SU-DHL-6 (cell line): Measurements from ENCODE around the gene TIGD1.

ENCODE experiments used
- H2AFZ ChIP-seq: fragments of 200-600 bp; sonication (generic); 2 replicates; pipeline ENCODE4 v1.6.1; 2014; ENCODE audit warnings: low read depth, mild to moderate bottlenecking, moderate library complexity, mixed read lengths, antibody characterized with exemption, low read length; ENCODE audit not compliant: severe bottlenecking
- H3F3A ChIP-seq: fragments of 200-600 bp; shearing (Covaris generic); 2 replicates; pipeline ENCODE4 v1.6.0; 2016; ENCODE audit warnings: antibody characterized with exemption, mild to moderate bottlenecking; ENCODE audit not compliant: insufficient read depth
- H3K27ac ChIP-seq: fragments of 200-600 bp; sonication (generic); 2 replicates; pipeline ENCODE4 v1.5.1; 2016; ENCODE audit warnings: low read depth, mild to moderate bottlenecking, low read length, moderate library complexity, mixed read lengths
- H3K27me3 ChIP-seq: fragments of 200-600 bp; sonication (generic), shearing (Covaris generic); 2 replicates; pipeline ENCODE4 v1.6.0; 2014; ENCODE audit warnings: mild to moderate bottlenecking, low read length
- H3K36me3 ChIP-seq: fragments of 200-600 bp; sonication (generic); 2 replicates; pipeline ENCODE4 v1.6.1; 2014; ENCODE audit warnings: mild to moderate bottlenecking, low read length, mixed read lengths
- H3K4me2 ChIP-seq: fragments of 300-600, 200-600 bp; shearing (Covaris generic), sonication (generic); 2 replicates; pipeline ENCODE4 v1.6.0; 2014; ENCODE audit warnings: low read length, low read depth, mild to moderate bottlenecking; ENCODE audit not compliant: poor library complexity, severe bottlenecking
- H3K4me3 ChIP-seq: fragments of 200-600 bp; sonication (generic); 2 replicates; pipeline ENCODE4 v1.5.1; 2014; ENCODE audit warnings: antibody characterized with exemption, low read length, mild to moderate bottlenecking, mixed read lengths; ENCODE audit not compliant: insufficient read depth, poor library complexity, severe bottlenecking
- H3K79me2 ChIP-seq: fragments of 200-600 bp; sonication (generic); 2 replicates; pipeline ENCODE4 v1.6.1; 2014; ENCODE audit warnings: mild to moderate bottlenecking, low read length, moderate library complexity; ENCODE audit not compliant: insufficient read depth
- H3K9ac ChIP-seq: fragments of 200-600 bp; sonication (generic); 2 replicates; pipeline ENCODE4 v1.7.0; 2014; ENCODE audit warnings: mild to moderate bottlenecking, low read length
- H3K9me2 ChIP-seq: fragments of 200-600 bp; sonication (generic); replicated peaks from 2 replicates; pipeline ENCODE4 v1.6.1; 2014; ENCODE audit warnings: low read length; ENCODE audit not compliant: insufficient read depth
- H3K9me3 ChIP-seq: fragments of 200-600 bp; sonication (generic); 2 replicates; pipeline ENCODE4 v1.6.1; 2014; ENCODE audit warnings: low read length, mixed read lengths; ENCODE audit not compliant: insufficient read depth
- H4K20me1 ChIP-seq: fragments of 200-600 bp; sonication (generic); 2 replicates; pipeline ENCODE4 v1.6.1; 2014; ENCODE audit warnings: low read depth, mild to moderate bottlenecking, antibody characterized with exemption, low read length, moderate library complexity, mixed read lengths
- CTCF ChIP-seq: fragments of 200-600 bp; sonication (generic); IDR thresholded peaks from one replicate; pipeline ENCODE4 v1.5.1; 2017; ENCODE audit warnings: antibody characterized with exemption, mild to moderate bottlenecking, low read length, moderate library complexity; ENCODE audit not compliant: insufficient read depth, poor library complexity, severe bottlenecking
- EZH2phosphoT487 ChIP-seq: fragments of 200-600 bp; sonication (generic), shearing (Covaris generic); conservative IDR thresholded peaks from 2 replicates; pipeline ENCODE4 v1.6.1; 2018; ENCODE audit warnings: mild to moderate bottlenecking, antibody characterized with exemption, low read length, moderate library complexity, mixed read lengths

Gene TIGD1

GRCh38 chr2:232504438-232504837 lies 45.9 kb downstream of the TIGD1 start:
- Histone ChIP-seq H3K9me2 (no peaks in the 10 kb centered on the region), H3K9me3 (no peaks in the 10 kb centered on the region), H3K4me3 (no peak overlapping the region), H3K27ac (no peak overlapping the region), H4K20me1 (no peaks in the 10 kb centered on the region), H3K9ac (no peak overlapping the region), H3K36me3 (no peaks in the 10 kb centered on the region), H3K27me3 (no peaks in the 10 kb centered on the region), H3F3A (no peaks in the 10 kb centered on the region), H2AFZ (no peak overlapping the region), H3K79me2 (no peaks in the 10 kb centered on the region), H3K4me2 (no peak overlapping the region)
- TF ChIP-seq CTCF, result no peak
- TF ChIP-seq EZH2phosphoT487, result no peak

- TF ChIP-seq CTCF (no peak), EZH2phosphoT487 (no peak)
- no peaks in the 10 kb centered on the region for H3K9me2 ChIP-seq
- H3K4me2 ChIP-seq, result no peak overlapping the region
- H3K27me3 ChIP-seq, result no peaks in the 10 kb centered on the region
- no peak overlapping the region for H3K4me3 ChIP-seq
- H3K9ac ChIP-seq, result no peak overlapping the region
- H2AFZ ChIP-seq, result no peak overlapping the region
- no peaks in the 10 kb centered on the region for H3K9me3 ChIP-seq
- no peak overlapping the region for H3K27ac ChIP-seq
- no peaks in the 10 kb centered on the region for H3K79me2 ChIP-seq
- no peaks in the 10 kb centered on the region for H3F3A ChIP-seq
- no peaks in the 10 kb centered on the region for H4K20me1 ChIP-seq
- no peaks in the 10 kb centered on the region for H3K36me3 ChIP-seq
Observed at GRCh38 chr2:232503809-232504323, 46.5 kb downstream of the TIGD1 start.

- Histone ChIP-seq H3K27me3 (no peaks in the 10 kb centered on the region), H4K20me1 (no peaks in the 10 kb centered on the region), H3K9ac (no peak overlapping the region), H3K9me3 (no peaks in the 10 kb centered on the region), H3K9me2 (no peaks in the 10 kb centered on the region), H3K79me2 (no peaks in the 10 kb centered on the region), H3K36me3 (no peaks in the 10 kb centered on the region), H3K4me2 (no peak overlapping the region), H3F3A (no peaks in the 10 kb centered on the region), H2AFZ (no peak overlapping the region), H3K27ac (no peak overlapping the region), H3K4me3 (no peak overlapping the region)
- TF ChIP-seq CTCF (no peak), EZH2phosphoT487 (no peak)
Observed at GRCh38 chr2:232502911-232503808, 47.2 kb downstream of the TIGD1 start.
